ENCODE results near the gene MORC1.

DNA sequence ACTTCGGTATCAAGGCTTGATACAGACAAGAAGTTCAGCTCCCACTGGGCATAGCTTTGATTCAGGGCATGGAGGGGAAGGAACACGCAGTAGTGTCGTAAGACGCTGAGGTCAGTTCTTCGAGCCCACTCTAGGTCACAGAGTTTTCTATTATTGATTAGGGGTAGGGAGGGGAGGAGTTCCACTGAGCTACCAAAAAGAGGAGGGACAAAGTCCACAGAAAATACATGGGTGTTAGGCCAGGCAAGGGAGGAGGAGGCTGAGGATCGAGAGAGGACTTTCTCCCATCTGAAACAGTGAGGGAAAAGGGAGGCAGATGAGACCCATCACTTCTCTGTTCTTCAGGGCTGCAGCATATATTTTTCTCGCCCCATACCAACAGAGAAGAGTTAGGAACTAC is 89.2 kb downstream of the MORC1 start:
- TF ChIP-seq, protein P1, sequence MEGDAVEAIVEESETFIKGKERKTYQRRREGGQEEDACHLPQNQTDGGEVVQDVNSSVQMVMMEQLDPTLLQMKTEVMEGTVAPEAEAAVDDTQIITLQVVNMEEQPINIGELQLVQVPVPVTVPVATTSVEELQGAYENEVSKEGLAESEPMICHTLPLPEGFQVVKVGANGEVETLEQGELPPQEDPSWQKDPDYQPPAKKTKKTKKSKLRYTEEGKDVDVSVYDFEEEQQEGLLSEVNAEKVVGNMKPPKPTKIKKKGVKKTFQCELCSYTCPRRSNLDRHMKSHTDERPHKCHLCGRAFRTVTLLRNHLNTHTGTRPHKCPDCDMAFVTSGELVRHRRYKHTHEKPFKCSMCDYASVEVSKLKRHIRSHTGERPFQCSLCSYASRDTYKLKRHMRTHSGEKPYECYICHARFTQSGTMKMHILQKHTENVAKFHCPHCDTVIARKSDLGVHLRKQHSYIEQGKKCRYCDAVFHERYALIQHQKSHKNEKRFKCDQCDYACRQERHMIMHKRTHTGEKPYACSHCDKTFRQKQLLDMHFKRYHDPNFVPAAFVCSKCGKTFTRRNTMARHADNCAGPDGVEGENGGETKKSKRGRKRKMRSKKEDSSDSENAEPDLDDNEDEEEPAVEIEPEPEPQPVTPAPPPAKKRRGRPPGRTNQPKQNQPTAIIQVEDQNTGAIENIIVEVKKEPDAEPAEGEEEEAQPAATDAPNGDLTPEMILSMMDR (conservative IDR thresholded peaks at IDR 0.05; ENCODE audit: low read length) = no peak
- no peak for TF ChIP-seq EZH2phosphoT487 (IDR thresholded peaks at IDR 0.05; ENCODE audit: borderline replicate concordance)
